Inferior parietal cortex (tissue), 1 donor: ENCODE data around the gene TMED10.

Experiments used
- DNase-seq: peaks from one replicate; pipeline ENCODE4 v3.0.0-alpha.2; 2016; ENCODE audit errors: extremely low spot score

The TMED10 gene

DNA sequence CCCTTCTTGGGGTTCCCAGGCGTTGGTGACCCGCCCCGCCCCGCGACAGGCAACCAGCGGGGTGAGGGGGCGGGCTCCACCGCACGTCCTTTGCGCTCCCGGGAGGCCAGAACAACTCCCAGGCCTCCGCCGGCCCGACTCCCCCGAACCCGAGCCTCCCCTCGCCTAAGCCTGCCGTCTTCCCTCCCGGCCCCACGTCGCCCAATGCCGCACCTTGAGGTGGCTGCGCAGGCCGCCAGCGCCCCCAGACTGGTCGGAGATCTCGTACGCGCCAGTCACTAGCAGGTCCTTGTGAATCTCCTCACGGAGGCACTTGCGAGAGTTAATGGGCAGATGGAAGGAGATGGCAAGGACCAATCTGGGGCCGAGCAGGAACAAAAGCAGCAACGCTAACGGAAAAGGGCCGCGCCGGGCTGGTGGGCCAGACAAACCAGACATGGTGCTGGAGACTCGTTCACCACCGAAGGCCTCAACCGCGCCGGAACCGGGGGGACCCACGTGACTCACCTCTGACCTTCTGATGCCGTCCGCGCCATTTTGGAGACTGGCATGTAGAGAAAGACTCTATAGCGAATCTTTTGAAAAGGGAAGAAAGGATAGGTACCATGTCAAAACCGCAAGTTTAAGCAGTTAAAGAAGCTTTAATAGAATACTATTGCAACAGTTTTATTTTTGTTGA is at the start of gene TMED10:
Gene TMED10 (minus strand): TSS at position 471 of the 679 bp plus-strand sequence. CDS start 33 bp downstream, at position 438.
- peak; percentile 96 for DNase-seq

DNA sequence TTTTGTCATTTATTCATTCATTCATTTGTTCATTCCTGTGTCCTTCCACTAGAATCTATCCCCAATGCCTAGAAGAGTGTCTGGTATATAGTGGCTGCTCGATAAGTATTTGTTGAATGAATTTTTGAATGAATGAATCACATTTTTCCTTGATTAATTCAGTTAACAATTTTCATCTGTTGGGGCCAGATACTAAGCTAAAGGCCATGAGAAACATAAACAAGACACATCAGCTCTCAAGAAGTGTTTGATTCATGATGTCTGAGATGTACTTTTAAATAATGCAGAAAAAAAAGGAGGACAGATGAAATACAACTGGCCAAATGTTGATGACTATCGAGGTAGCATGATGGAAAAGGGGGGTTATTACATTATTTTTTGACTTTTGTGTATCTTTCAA is 48.1 kb upstream of the TMED10 start:
- no peak for DNase-seq

DNA sequence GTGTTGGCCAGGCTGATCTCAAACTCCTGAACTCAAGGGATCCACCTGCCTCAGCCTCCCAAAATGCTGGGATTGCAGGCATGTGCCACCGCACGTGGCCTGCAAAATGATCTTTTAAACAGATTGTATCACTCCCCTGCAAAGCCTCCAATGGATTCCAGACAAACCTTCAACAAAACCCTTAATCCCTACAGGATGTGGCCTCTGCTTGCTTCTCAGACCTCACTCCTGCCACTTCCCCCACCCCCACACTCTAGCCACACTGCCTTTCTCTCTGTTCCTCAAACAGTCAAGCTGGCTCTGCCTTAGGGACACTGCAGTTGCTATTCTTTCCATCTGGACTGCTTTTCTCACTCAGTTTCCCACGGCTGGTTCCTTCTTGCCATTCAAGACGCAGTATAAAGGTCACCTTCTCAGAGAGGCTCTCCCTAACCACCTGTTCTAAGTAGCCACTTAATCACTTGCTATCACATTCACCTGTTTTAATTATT is 47.3 kb upstream of the TMED10 start:
- no peak for DNase-seq

DNA sequence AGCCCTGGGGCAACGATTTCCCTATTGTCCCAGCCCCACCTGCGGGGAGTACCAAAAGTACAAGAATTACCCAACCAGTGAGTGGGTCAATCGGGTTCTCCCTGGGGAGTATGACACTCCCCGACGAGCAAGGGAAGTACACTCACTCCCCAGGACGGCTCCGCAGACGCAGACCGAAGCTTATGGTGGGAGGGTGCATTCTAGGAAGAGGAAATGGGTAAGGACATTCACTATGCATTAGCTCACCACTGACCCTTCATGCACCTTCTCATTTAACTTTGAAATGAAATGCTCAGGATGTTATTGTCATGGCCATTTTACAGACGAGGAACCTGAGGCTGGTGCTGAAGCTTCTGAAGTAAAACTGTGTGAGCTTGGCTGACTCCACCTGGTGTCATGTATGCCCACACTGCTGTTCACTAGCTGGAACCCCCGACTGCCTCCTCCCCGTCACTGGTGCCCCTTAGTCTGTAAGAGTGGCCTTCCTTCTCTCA is 45.8 kb upstream of the TMED10 start:
- DNase-seq, result no peak

DNA sequence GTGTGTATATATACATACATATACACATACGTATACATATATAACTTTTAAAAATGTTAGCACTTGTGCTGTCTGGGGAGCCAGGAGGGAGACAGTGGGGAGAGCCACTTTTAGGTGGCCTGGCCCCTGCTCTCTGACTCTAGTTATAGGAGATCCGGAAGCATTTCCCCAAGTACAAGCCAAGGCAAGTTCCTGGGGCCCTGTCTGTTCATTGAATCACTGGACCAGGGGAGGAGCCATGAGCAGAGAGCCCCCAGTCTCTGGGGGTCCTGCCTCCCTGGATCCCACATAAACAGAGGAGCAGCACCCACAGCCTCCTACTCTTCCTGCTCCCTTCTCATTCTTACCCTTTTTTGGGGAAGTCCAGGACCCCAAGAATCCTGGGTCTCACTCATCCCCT is 45.4 kb upstream of the TMED10 start:
- DNase-seq, result no peak

DNA sequence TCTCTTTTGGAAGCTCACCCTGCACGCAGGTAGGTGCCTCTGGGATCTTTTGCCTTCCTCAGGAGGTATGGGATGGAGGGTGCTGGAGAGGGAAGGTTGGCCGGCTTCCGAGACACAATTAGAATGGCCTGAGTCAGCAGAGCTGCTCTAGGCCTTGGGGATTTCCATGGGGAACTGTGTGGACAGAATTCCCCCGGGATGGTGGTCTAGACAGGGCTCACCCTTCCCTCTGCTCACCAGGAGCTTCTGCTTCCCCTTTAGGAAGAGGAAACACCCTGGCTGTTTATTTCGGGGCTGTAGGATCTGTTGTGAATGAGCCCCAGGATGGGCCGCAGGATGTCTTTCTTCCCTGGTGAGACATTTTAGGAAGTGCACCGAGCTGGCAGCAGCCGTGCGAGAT is 43.7 kb upstream of the TMED10 start:
- DNase-seq, result no peak

DNA sequence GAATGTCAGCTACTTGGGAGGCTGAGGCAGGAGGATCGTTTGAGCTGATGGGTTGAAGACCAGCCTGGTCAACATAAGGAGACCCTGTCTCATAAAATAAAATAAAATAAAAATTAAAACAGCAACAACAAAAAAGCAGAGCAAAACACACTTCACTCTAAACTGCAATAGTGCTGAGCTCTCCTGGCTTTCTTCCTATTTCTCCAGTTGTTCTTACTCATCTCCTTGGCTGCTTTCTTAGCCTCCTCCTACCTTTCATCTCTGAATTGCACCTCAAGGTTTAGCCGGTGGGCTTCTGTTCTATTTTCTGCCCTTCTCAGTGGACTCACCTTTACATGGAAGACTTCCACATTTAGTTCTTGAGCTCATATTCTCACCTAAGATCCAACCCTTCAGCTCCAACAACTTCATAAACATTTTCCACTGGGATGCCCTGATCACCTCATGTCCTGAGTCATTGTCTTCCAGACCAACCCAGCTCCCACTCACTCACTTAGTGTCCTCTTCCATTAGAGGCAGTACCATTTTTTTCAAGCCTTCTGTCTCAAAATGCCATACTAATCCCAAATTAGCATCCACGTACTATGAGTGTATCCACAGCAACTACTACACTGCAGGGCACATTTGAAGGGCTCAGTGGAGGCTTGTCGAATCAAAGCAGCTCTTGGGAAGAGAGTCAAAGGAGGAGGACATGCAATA is 41.2 kb upstream of the TMED10 start:
- no peak for DNase-seq

DNA sequence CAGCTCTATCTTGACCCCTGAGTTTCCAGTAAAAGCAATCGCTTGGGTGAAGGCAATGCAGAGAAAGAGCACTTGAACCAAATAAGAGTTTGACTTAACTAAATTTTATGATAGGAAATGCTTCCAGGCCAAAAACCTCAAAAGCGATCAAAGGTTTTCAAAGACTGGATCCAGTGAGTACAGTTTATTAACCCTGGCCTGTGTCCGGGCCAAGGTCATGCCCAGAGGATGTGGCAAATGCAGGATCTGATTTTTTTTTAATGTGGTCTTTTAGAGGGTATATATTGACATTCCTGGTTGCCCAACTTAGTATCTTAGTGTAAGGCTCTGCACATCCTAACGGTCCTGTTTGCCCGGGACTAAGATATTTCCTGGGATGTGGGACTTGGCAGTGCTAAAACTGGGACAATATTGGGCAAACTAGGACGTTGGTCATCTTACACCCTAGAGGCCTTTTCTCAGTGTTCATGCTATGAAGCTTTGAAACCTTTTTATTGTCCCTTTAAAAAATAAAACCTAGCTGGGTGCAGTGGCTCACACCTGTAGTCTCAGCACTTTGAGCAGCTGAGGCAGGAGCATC is 40.1 kb upstream of the TMED10 start:
- DNase-seq, result no peak

DNA sequence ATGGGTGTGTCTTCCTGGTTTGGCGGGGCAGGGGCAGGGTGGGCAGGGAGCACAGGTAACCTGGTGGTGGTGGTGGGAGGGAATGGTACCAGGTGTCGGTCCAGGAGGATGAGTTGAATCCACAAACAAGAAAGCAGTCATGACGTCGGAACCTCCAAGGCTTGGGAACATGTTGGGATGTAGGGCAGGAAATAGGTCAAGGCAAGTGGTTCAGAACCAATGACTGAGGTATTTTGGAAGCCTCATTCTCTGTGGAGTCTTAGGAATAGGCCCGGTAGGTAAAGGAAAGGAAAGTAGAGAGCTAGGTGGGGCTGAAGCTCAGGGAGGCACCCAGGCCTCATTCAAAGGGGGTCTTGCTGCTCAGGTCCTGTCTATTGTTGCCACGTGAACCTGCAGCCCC is 39.1 kb upstream of the TMED10 start:
- DNase-seq, result no peak

DNA sequence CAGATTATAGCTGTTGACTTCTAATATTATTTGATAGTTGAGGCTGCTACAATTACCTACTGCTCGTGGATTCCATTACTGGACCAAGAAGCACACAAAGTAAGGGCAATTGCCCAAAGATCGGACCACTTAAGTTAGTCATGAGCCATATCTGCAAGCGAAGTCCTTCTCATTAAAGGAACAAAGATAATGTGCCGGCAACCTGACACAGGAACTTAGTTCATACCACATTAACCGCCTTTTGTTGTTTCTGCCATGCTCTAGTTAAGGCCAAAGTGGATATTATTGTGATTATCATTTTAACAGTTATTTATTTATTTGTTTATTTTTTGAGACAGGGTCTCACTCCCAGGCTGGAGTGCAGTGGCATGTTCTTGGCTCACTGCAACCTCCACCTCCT is 38.1 kb upstream of the TMED10 start:
- DNase-seq, result no peak

DNA sequence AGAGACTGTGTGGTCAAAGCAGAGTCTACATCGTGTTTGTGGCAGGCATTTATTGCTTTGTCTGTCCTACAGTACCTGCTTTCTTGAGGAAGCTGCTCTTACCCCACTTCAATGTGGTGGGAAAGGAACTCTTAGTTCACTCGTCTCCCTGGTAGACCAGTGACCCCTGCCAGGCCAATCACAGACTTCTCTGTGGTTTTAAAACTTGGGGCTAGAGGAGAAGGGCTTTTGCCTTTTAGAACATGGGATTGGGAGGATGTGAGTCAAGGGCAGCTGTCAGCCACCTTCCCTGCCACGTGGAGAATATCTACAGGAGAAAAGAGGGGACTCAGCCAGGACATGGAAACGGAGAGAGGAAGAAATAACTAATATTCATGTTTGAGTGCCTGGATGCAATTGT is 36.8 kb upstream of the TMED10 start:
- no peak for DNase-seq

DNA sequence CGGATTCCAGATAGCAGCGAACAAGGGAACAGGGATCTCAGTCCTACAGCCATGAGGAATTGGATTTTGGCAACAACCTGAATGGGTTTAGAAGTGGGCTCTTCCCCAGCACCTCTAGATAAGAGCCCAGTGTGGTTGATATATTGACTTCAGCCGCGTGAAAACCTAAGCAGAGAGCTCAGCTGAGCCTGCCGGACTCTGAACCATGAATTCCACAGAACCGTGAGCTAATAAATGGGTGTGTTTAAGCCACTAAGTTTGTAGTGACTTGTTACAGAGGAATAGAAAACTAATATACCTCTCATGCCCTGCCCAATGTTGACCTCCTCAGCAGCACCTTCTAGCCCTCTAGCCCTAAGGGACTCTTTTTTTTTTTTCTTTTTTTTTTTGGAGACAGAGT is 32.4 kb upstream of the TMED10 start:
- DNase-seq, result no peak

DNA sequence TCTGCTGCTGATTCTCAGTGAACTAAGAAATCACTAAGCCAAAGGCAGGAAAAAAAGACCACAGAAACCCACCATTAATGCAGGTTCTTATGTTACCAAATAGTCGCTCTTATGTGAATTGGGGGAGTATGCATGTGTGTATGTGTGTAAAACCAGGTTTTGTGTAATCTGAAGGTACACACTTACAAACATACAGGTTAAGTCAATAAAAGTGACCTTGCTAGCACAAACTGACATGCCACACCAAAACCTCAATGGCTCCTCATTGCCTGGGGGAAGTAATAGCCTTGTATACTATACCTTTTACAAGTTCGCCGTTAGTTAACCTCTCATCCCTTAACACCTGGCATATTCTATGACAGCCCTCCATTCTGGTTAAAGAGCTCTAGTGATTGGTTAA is 29.8 kb upstream of the TMED10 start:
- no peak for DNase-seq

DNA sequence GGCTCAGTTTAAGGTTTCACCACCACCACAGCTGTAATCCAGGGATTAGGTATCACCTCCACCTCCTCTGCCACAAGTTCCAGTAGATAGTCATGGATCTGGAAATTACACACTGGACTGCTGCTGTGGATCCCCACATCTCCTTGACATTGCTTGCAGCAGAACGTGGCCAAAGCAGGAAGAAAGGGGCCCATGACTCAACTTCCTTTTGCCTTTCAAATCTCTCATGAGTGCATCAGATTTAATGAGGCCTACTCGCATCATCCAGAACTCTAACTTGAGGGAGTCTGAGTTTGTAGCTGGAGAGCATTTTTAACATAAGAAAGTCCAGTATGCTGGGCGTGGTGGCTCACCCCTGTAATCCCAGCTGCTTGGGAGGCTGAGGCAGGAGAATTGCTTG is 29.2 kb upstream of the TMED10 start:
- DNase-seq, result no peak

DNA sequence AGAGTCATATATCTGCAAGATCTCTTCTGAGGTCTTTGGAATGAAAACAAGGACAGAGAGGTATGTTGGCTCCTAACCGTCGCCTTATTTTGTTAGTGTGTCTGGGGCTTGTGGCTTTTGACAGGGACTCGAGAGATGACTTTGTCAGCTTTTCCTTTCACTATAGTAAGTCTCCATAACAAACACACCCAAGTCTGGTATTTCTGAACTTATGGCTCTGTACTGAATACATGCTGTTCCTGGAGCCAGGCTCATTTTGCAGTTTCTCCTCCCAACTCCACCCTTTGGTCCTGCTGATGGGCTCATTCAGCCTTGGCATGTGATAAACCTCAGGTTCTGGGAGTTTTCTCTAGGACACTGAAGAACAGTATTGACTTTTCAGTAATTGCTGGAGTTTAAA is 27.7 kb upstream of the TMED10 start:
- DNase-seq, result no peak

DNA sequence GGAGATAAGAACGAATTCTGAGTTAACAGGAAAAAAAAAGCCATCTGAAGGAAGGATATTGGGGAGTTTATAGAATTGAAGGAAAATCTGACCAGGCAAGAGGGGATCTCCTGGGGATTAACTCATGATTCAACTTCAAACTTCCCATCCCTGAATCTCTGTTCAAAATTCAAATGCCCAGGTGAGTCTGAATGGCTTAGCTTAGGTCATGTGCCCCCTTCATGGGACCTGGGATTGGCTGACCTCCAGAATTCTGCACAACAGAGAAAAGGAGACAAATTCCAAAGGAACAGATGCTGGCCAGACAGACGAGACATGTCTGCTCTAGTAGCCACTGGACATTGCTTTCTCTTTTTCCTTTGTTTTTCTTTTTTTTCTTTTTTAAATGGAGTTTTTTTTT is 26.2 kb upstream of the TMED10 start:
- no peak for DNase-seq

DNA sequence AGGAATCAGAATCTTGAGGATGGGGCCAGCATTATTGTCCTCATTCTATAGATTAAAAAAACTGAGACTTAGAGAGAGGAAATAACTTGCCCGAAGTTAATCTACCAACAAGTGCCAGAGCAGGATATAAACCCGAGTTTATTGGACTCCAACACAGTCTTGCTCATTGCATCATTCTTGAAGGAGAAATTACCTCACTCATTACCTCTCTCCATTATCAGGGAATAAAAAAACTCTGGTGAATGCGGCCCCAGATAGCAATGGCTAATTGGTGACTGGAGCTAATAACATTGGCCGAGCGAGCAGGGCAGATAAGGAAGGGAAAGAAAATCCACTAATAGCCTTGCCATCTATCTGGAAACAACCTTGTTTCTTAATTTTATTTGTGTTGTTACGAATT is 24.7 kb upstream of the TMED10 start:
- no peak for DNase-seq

DNA sequence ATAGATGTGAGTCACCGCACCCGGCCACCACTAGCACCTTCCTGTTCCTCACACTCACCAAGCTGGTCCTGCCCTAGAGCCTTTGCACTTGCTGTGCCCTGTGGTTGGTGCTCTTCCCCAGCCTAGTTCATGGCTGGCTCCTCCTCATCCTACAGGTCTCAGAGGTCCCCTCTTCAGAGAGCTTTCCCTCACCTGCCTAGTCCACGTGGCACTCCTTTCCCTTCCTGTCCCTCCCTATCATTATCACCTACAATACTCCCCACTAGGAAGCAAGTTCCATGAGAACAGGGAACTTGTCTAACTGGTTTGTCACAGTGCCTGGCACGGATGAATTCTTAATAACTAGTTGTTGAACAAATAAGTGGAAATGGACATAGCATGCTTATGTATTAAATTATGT is 24.0 kb upstream of the TMED10 start:
- no peak for DNase-seq

DNA sequence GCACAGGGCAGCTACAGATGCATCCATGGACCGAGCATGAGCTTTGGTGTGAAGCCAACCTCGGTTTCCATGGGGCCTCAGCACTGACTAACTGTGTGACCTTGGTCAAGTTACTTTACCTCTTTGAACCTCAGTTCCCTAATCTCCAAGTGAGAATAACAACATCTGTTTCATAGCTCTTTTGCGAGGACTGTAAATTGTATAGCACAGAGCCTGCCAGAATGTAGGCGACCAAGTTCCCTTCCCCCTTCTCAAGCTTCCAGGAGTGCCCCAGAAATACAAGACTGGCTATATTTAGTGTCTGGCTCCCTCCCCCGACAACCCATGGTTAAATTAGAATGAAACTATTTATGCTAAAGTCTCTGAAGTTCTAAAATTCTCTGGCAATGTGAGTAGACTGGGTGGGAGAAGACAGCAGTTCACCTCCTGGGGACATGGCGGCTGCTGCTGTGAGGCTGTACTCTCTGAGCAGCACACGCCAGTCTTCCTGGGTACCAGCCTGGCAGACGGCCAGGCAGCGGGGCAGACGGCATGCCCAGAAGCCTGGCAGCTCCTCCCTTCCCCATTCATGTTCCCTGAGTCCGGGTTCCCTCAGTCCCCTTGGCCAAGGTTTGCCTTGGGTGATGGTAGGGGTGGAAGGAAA is 22.0 kb upstream of the TMED10 start:
- peak; percentile 36 for DNase-seq

DNA sequence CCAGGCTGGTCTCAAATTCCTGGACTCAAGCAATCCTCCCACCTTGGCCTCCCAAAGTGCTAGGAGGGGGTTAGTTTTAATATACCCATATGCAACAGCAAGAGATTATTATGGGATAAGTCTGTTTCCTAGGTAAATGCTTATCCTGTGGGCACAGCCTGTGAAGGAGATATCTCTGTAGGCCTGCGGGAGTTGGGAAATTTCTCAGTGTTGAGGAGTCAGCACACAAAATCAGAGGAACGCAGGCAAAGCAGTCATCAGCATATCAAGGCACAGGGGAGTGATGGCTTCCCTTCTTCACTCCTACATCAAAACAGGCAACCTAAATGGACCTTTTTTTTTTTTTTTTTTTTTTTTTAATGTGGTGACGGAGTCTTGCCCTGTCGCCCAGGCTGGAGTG is 20.9 kb upstream of the TMED10 start:
- DNase-seq, result no peak

DNA sequence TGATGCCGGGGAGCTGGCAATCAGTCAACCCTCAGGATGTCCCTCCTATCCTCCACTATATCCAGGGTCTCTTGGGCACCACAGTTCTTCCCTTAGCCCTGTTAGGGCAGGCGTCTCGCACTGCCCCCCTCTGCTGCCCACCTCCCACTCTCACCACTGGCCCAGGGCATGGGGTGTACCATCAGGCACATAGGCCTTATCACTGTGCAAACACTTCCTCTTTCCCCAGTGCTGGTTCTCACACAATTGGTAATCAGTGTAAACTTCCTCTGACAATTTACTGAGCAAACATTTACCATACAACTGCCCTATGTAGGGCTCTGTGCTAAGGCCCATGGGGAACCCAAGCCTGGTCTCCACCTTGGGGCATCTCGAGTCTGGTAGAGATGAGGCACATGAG is 20.1 kb upstream of the TMED10 start:
- DNase-seq, result no peak

DNA sequence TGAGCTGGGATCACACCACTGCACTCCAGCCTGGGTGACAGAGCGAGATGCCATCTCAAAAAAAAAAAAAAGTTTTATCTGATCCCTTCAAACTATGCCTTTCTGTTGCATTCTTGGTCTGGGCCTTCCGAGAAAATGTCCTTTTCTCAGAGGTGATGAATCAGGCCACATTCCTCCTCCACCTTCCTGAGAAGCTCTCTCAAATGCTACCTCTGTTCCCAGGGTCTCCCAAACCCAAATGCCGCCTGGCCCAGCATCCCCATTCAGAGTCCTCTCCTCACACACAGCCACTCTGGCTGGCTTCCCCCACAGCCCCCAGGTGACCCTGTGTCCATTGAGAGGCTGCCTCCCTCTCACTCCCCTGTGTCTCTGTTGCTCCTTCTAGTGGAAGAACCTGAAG is 19.7 kb upstream of the TMED10 start:
- DNase-seq, result no peak

DNA sequence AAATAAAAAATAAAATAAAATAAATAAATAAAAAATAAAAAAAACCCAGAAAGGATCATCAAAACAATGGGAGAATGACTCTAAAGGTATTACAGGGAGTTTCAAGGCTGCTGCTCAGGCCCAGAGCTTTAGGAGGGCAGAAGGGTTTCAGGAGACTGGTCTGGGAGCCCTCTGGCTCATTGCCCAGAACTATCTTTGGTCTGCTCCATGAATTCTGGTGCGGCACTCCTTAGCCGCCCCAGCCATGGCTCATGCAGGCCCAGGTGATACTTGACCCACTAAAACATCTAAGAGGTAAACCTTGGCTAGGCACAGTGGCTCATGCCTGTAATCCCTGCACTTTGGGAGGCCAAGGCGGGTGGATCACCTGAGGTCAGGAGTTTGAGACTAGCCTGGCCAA is 14.7 kb upstream of the TMED10 start:
- DNase-seq, result no peak
